Endometrium (tissue), 2 donors: ENCODE measurements around the gene MCL1.
"Not testable (repeated sequence)": the region's sequence is repeated elsewhere in the genome, so short reads cannot be mapped to it uniquely, and the experiment has no call there.

Source experiments
- FAIRE-seq: peaks from 2 replicates; lab custom pipeline; 2012; peaks lifted over from hg19 to GRCh38; lab: Jason Lieb, UNC
- donor health status: control.
- donor health status: control.

The MCL1 gene

GRCh38 chr1:150602372-150602771 lies 23.0 kb upstream of the MCL1 start:
- not testable (repeated sequence) for FAIRE-seq

- FAIRE-seq: no peak
Observed at GRCh38 chr1:150601540-150601939, 22.1 kb upstream of the MCL1 start.

- not testable (repeated sequence) for FAIRE-seq
Observed at GRCh38 chr1:150598346-150598745, 18.9 kb upstream of the MCL1 start.

- FAIRE-seq: no peak
Observed at GRCh38 chr1:150596976-150597375, 17.6 kb upstream of the MCL1 start.

GRCh38 chr1:150596095-150596892 lies 16.9 kb upstream of the MCL1 start:
- no peak for FAIRE-seq

- no peak for FAIRE-seq
Observed at GRCh38 chr1:150582371-150582770, 3.0 kb upstream of the MCL1 start.

GRCh38 chr1:150581962-150582361 lies 2.6 kb upstream of the MCL1 start:
- not testable (repeated sequence) for FAIRE-seq

- FAIRE-seq: not testable (repeated sequence)
Observed at GRCh38 chr1:150581437-150581836, 2.0 kb upstream of the MCL1 start.

- FAIRE-seq: not testable (repeated sequence)
Observed at GRCh38 chr1:150580966-150581365, 1.6 kb upstream of the MCL1 start.

GRCh38 chr1:150579945-150580642 lies 684 bp upstream of the MCL1 start:
- FAIRE-seq: no peak

GRCh38 chr1:150578272-150579109 lies 919 bp downstream of the MCL1 start:
- FAIRE-seq: no peak

- no peak for FAIRE-seq
Observed at GRCh38 chr1:150577557-150578271, 1.7 kb downstream of the MCL1 start.

- FAIRE-seq: no peak
Observed at GRCh38 chr1:150576794-150577556, 2.4 kb downstream of the MCL1 start.

GRCh38 chr1:150576367-150576711 lies 3.1 kb downstream of the MCL1 start:
- FAIRE-seq: no peak

- FAIRE-seq: no peak
Observed at GRCh38 chr1:150575518-150576366, 3.7 kb downstream of the MCL1 start.

GRCh38 chr1:150575072-150575489 lies 4.3 kb downstream of the MCL1 start:
- FAIRE-seq: no peak

- no peak for FAIRE-seq
Observed at GRCh38 chr1:150574260-150575071, 4.9 kb downstream of the MCL1 start.

GRCh38 chr1:150573648-150574071 lies 5.8 kb downstream of the MCL1 start:
- not testable (repeated sequence) for FAIRE-seq

- no peak for FAIRE-seq
Observed at GRCh38 chr1:150572918-150573647, 6.3 kb downstream of the MCL1 start.
